ENCODE measurements around the gene GBX1. TPM values are rescaled to one million over a fixed set of nuclear protein-coding genes. Genes with fewer than 3 reads are reported as not detected.
A peak's percentile ranks its signal among the peaks of the same experiment; 100 is the strongest.

The GBX1 gene
- total RNA-seq, 1 donor from 2014 or later = not detected

- DNase-seq (ENCODE audit: low read depth) = no peak
These were observed 6.1 kb upstream of the GBX1 start for GRCh38 chr7:151173386-151174245.

GRCh38 chr7:151172273-151173141 is 5.0 kb upstream of the GBX1 start:
- peak; percentile 13 for DNase-seq (ENCODE audit: low read depth)

- DNase-seq (ENCODE audit: low read depth) = no peak
These were observed 1.3 kb upstream of the GBX1 start for GRCh38 chr7:151168787-151169162.

- DNase-seq (ENCODE audit: low read depth) = no peak
These were observed 701 bp upstream of the GBX1 start for GRCh38 chr7:151168003-151168786.

GRCh38 chr7:151166629-151167196 is 781 bp downstream of the GBX1 start:
- DNase-seq (ENCODE audit: low read depth) = no peak

- no peak for DNase-seq (ENCODE audit: low read depth)
These were observed 5.7 kb downstream of the GBX1 start for GRCh38 chr7:151161757-151162156.

GRCh38 chr7:151157645-151158329 is 9.7 kb downstream of the GBX1 start:
- peak; percentile 38 for DNase-seq (ENCODE audit: low read depth)

GRCh38 chr7:151152643-151153513 is 14.6 kb downstream of the GBX1 start:
- no peak for DNase-seq (ENCODE audit: low read depth)

- no peak for DNase-seq (ENCODE audit: low read depth)
These were observed 17.1 kb downstream of the GBX1 start for GRCh38 chr7:151150388-151150787.

- DNase-seq (ENCODE audit: low read depth) = no peak
These were observed 18.9 kb downstream of the GBX1 start for GRCh38 chr7:151148319-151149259.

- DNase-seq (ENCODE audit: low read depth) = no peak
These were observed 20.7 kb downstream of the GBX1 start for GRCh38 chr7:151146761-151147160.

GRCh38 chr7:151144387-151144786 is 23.1 kb downstream of the GBX1 start:
- DNase-seq (ENCODE audit: low read depth) = no peak

- DNase-seq (ENCODE audit: low read depth) = no peak
These were observed 24.1 kb downstream of the GBX1 start for GRCh38 chr7:151143261-151144015.

GRCh38 chr7:151142686-151143040 is 24.8 kb downstream of the GBX1 start:
- DNase-seq (ENCODE audit: low read depth) = no peak

GRCh38 chr7:151141855-151142685 is 25.4 kb downstream of the GBX1 start:
- DNase-seq (ENCODE audit: low read depth) = no peak

GRCh38 chr7:151141311-151141854 is 26.1 kb downstream of the GBX1 start:
- DNase-seq (ENCODE audit: low read depth) = no peak

GRCh38 chr7:151140826-151141225 is 26.7 kb downstream of the GBX1 start:
- no peak for DNase-seq (ENCODE audit: low read depth)
